ENCODE data around the gene TP73. TPM values are rescaled to one million over a fixed set of nuclear protein-coding genes. Genes with fewer than 3 reads are reported as not detected.

The TP73 gene
- total RNA-seq, 1 experiment from 2014 or later = 19.2 TPM

- peak; percentile 39 for ATAC-seq
- CTCF ChIA-PET = no interaction called here
- H3K27me3 ChIP-seq (ENCODE audit: insufficient read depth, low read length) = no peaks in the 10 kb centered on the region
- H3K4me2 ChIP-seq (ENCODE audit: low read length) = peak within 1 kb of the TSS; percentile 87
- H3K4me1 ChIP-seq (ENCODE audit: control insufficient read depth in 1 of 2, insufficient read depth in 2 of 2, low read length in 2 of 2) = peaks cover 31 to 44% of the 10 kb centered on the region in 2 experiments
- H3K27ac ChIP-seq (ENCODE audit: low read depth, low read length) = peak within 1 kb of the TSS; percentile 69; the same call in 1 of the 2 replicates
- H4K20me1 ChIP-seq (ENCODE audit: insufficient read depth) = no peaks in the 10 kb centered on the region
- no peaks in the 10 kb centered on the region for H3K79me2 ChIP-seq (ENCODE audit: insufficient read depth, low read length)
- DNase-seq (ENCODE audit: low read depth, low spot score) = no peak
- TF ChIP-seq ZFX (IDR thresholded peaks at IDR 0.05) = peak; percentile 7; the same call in 1 of the 2 replicates
- TF ChIP-seq YY1 (IDR thresholded peaks at IDR 0.05; ENCODE audit: extremely low read depth, insufficient replicate concordance, low read depth, low read length) = no peak
- TF ChIP-seq CEBPB (IDR thresholded peaks at IDR 0.05; ENCODE audit: low read depth) = no peak
- TF ChIP-seq JUND (IDR thresholded peaks at IDR 0.05) = no peak
- TF ChIP-seq EZH2 (IDR thresholded peaks at IDR 0.05) = no peak
- no peak for TF ChIP-seq POLR2A (IDR thresholded peaks at IDR 0.05; ENCODE audit: borderline replicate concordance, extremely low read depth, insufficient read depth, insufficient read length)
- peak within 1 kb of the TSS; percentile 64 for H3K9ac ChIP-seq (ENCODE audit: low read length)
- RAD21 ChIA-PET (ENCODE audit: low non-redundant PET in 1 of 2, low total read pairs in 2 of 2, uncharacterized antibody in 2 of 2, unreplicated experiment in 2 of 2) = no interaction called here
- TSS peak; percentile 44 for BruUV-seq (replicated peaks)
- no peaks in the 10 kb centered on the region for H3K36me3 ChIP-seq (ENCODE audit: control insufficient read depth in 1 of 2, insufficient read depth in 2 of 2, low read length in 2 of 2)
- no peaks in the 10 kb centered on the region for H3K9me2 ChIP-seq (ENCODE audit: insufficient read depth)
- POLR2A ChIA-PET = no interaction called here
- no peak within 1 kb of the TSS for H2AFZ ChIP-seq (ENCODE audit: low read depth, low read length, poor library complexity, severe bottlenecking)
- no peaks in the 10 kb centered on the region for H3K9me3 ChIP-seq (ENCODE audit: control insufficient read depth in 1 of 2, insufficient read depth in 1 of 2, low read depth in 1 of 2, low read length in 2 of 2)
- peak within 1 kb of the TSS; percentile 52 to 67 for H3K4me3 ChIP-seq (replicated peaks in 1 of 2; ENCODE audit: low read depth in 1 of 2, low read length in 2 of 2)
- intact Hi-C loops (cut with micrococcal nuclease) = no loop called here
Observed at GRCh38 chr1:3772715-3773571, 120.6 kb downstream of the TP73 start, which contains the start of gene SMIM1. Gene SMIM1, plus strand, starts transcription at chr1:3772749. Its CDS starts 2,625 bp downstream, at chr1:3775374.

DNA sequence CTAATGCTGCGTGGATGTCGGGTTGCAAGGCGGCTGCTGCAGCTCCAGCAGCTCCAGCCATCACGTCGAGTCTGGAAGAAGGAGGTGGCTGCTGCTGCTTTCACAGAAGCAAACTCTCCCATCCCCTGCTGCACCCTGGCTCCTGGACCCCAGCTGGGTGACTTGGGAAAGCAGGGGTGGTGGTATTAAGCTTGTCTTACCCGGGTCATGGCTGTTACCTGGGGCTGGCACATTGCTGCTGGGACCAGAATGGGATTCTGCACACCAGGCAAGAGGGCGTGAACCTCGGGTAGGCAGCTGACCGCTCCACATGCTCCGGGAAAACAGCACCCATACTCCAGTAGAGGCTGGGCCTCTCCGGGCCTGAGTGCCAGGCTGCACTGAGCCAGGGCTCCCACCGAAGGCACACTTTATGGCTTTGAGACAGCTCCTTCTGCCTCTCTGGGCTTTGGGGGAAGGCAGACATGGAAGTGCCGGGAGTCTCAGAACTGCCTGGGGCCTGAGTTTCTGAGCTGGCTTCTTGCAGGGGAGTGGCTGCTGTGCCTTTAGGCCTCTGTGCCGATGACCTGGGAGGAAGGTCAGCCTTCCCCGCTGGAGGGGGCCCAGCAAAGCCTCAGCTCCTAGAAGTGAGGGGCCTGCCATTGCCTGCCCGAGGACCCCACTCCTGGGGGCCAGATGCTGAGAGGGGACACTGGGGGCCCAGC, 121.4 kb downstream of the TP73 start:
- Histone ChIP-seq H3K27ac (ENCODE audit: low read depth, low read length) (no peak overlapping the region), H3K9ac (ENCODE audit: low read length) (peak overlapping the region; percentile 59; the same call in 1 of the 2 replicates), H3K79me2 (ENCODE audit: insufficient read depth, low read length) (no peaks in the 10 kb centered on the region), H2AFZ (ENCODE audit: low read depth, low read length, poor library complexity, severe bottlenecking) (no peak overlapping the region), H3K9me2 (ENCODE audit: insufficient read depth) (no peaks in the 10 kb centered on the region), H3K4me1 (ENCODE audit: control insufficient read depth in 1 of 2, insufficient read depth in 2 of 2, low read length in 2 of 2) (peaks cover 31 to 44% of the 10 kb centered on the region in 2 experiments), H3K9me3 (ENCODE audit: control insufficient read depth in 1 of 2, insufficient read depth in 1 of 2, low read depth in 1 of 2, low read length in 2 of 2) (no peaks in the 10 kb centered on the region), H3K36me3 (ENCODE audit: control insufficient read depth in 1 of 2, insufficient read depth in 2 of 2, low read length in 2 of 2) (no peaks in the 10 kb centered on the region; a peak in 1 of 4 replicates), H3K4me2 (ENCODE audit: low read length) (peak overlapping the region; percentile 86), H3K27me3 (ENCODE audit: insufficient read depth, low read length) (no peaks in the 10 kb centered on the region), H4K20me1 (ENCODE audit: insufficient read depth) (no peaks in the 10 kb centered on the region), H3K4me3 (replicated peaks in 1 of 2; ENCODE audit: low read depth in 1 of 2, low read length in 2 of 2) (peak overlapping the region; percentile 52 to 67; a peak in 3 of 4 replicates)
- TF ChIP-seq, protein P1, sequence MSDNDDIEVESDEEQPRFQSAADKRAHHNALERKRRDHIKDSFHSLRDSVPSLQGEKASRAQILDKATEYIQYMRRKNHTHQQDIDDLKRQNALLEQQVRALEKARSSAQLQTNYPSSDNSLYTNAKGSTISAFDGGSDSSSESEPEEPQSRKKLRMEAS (IDR thresholded peaks at IDR 0.05) = no peak
- TF ChIP-seq ATF3 (IDR thresholded peaks at IDR 0.05) (no peak), CBX3 (IDR thresholded peaks at IDR 0.05; ENCODE audit: low read depth) (no peak), EZH2 (IDR thresholded peaks at IDR 0.05) (no peak), POLR2AphosphoS5 (IDR thresholded peaks at IDR 0.05; ENCODE audit: low read depth, low read length) (no peak), RAD21 (IDR thresholded peaks at IDR 0.05; ENCODE audit: low read depth) (no peak), SP1 (IDR thresholded peaks at IDR 0.05; ENCODE audit: low read depth) (no peak), SRF (IDR thresholded peaks at IDR 0.05; ENCODE audit: low read depth) (no peak), POLR2A (IDR thresholded peaks at IDR 0.05; ENCODE audit: borderline replicate concordance, extremely low read depth, insufficient read depth, insufficient read length) (no peak), CEBPB (IDR thresholded peaks at IDR 0.05; ENCODE audit: low read depth) (no peak), ZFX (IDR thresholded peaks at IDR 0.05) (no peak), FOSL1 (IDR thresholded peaks at IDR 0.05; ENCODE audit: low read depth) (no peak), ZNF274 (IDR thresholded peaks at IDR 0.05; ENCODE audit: low read depth, low read length) (no peak), EZH2phosphoT487 (IDR thresholded peaks at IDR 0.05; ENCODE audit: borderline replicate concordance) (no peak), EGR1 (IDR thresholded peaks at IDR 0.05; ENCODE audit: low read depth) (no peak)
- TF ChIP-seq, protein P2, sequence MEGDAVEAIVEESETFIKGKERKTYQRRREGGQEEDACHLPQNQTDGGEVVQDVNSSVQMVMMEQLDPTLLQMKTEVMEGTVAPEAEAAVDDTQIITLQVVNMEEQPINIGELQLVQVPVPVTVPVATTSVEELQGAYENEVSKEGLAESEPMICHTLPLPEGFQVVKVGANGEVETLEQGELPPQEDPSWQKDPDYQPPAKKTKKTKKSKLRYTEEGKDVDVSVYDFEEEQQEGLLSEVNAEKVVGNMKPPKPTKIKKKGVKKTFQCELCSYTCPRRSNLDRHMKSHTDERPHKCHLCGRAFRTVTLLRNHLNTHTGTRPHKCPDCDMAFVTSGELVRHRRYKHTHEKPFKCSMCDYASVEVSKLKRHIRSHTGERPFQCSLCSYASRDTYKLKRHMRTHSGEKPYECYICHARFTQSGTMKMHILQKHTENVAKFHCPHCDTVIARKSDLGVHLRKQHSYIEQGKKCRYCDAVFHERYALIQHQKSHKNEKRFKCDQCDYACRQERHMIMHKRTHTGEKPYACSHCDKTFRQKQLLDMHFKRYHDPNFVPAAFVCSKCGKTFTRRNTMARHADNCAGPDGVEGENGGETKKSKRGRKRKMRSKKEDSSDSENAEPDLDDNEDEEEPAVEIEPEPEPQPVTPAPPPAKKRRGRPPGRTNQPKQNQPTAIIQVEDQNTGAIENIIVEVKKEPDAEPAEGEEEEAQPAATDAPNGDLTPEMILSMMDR (IDR thresholded peaks at IDR 0.05 in 2 of 3, conservative IDR thresholded peaks at IDR 0.05 in 1 of 3; ENCODE audit: borderline replicate concordance in 1 of 3, insufficient read depth in 1 of 3, low read depth in 2 of 3, low read length in 2 of 3) = no peak
- no TSS peak for BruUV-seq (replicated peaks)
- ChIA-PET POLR2A (no interaction called here), CTCF (interaction anchor here (1.5 kb wide), 1 partner anchor 321 kb away, joined by 3 read pairs; no protein-coding TSS in a partner anchor), RAD21 (ENCODE audit: low non-redundant PET in 1 of 2, low total read pairs in 2 of 2, uncharacterized antibody in 2 of 2, unreplicated experiment in 2 of 2) (no interaction called here)
- DNase-seq (ENCODE audit: low read depth, low spot score) (no peak), ATAC-seq (no peak)
- intact Hi-C loops (cut with micrococcal nuclease) = no loop called here
